HG03460 (cell line): ENCODE results near the gene COMMD3.
A peak's percentile ranks its signal among the peaks of the same experiment; 100 is the strongest.
"Not testable (repeated sequence)": the region's sequence is repeated elsewhere in the genome, so short reads cannot be mapped to it uniquely, and the experiment has no call there.

Experiments
- ATAC-seq: cut with Tn5 transposase; IDR thresholded peaks from one replicate; pipeline ENCODE4 v1.9.1; 2021; ENCODE audit not compliant: unreplicated experiment

Gene COMMD3

DNA sequence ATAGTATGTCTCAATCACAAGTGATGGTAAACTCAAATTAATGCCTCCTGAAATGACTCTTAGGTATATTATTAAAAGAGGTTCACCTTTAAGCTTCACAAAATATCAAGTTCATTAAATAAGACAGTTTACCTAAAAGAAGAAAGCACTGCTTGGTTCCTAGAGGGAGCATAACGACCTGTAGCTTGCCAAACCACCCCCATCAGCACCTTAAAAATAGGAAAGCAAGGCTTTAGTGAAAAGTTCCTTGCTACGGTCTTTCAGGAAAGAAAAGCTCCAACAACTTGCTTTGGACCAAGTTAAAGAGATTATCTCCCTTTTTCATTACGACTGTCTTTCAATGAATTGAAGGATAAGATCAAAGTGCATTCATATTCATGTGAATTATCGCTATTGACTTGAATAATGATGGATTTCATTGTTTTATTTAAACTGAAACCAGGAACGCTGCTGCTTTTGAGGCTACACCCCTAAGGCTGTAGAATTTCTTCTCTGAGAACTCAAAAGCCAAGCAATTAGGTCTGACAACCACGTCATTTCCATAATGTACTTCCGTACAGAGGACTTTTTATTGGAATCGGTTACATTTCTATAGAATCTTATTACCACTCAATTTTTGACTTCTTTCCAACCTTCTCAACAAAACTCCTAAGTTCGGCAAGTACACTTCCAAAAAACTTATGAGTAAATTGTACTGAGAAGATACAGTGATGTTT, 22.2 kb downstream of the COMMD3 start:
- ATAC-seq: no peak

GRCh38 chr10:22338931-22339330, 22.7 kb downstream of the COMMD3 start:
- ATAC-seq: no peak

- no peak for ATAC-seq
Observed at GRCh38 chr10:22339761-22340328, 23.7 kb downstream of the COMMD3 start.

DNA sequence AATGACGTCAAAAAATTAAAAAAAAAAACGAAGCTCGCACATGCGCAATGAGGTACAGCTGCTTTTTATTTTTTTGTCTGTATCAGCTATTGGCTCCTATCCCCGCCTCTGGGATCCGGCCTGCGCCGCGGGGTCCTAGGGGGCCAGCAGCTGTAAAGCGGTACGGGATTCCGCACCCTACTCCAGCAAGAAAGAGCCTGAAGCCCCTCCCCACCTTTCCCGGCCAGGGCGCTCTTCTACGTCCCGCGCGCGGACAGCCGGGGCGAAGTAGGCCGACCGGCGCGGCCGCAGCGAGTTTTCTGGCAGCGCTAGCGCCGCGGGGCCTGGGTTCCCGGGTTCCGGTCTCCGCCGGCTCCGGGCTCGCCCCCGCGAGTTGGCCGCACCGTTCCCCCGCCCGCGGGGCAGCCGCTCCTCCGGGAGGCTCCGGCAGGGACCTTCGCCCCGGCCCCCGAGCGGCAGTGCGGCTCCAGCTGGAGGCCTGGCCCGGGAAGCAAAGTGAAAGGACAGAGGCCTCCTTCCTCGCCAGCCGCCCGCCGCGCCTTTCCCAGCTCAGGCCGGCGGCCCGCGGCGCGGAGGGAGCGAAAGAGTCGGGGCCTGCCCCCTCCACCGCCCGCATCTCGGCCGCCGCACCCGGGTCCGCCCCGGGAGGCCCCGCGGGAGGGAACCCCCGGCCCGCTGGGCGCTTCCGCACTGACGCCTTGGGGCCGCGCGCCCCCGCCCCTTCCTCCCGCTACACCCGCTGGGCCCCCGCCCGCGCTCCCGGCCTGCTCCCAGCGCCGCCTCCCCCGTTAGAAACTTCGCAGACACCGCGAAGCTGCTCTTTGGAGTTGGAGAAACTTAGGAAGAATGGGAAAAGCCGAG, 24.4 kb downstream of the COMMD3 start:
- peak; percentile 43 for ATAC-seq

- ATAC-seq: peak; percentile 6
Observed at GRCh38 chr10:22341190-22341925, 25.2 kb downstream of the COMMD3 start.

DNA sequence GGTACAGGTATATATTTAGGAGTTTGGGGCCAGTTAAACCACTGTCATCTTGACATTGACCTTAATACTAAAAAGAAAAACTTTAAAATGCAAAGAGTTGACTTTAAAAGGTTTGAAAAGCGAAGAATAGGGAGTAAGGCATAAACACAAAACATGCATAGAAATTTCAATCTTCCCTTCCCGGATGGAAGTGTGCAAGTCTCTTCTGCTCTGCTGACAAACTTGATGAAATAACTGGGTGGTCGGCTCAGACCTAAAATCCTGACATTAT, 25.7 kb downstream of the COMMD3 start:
- ATAC-seq: no peak

GRCh38 chr10:22342421-22342820, 26.2 kb downstream of the COMMD3 start:
- no peak for ATAC-seq

DNA sequence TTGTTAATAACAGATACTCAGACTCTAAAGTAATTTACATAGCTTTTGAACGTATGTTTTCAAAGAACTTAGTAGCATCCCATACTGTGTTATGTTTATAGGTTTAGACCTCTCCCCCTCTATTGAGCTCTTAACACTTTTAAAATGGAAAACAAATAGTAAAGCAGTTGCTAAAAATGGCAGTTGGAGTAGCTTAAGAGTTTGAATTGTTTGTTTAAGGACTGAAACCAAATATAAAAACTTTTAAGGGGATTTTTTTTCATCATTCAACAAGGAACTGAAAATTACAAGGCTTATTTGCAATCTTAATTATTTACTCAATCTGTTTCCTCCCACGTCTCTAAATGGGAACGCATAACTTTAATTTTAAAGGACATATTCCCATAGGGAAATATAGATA, 27.5 kb downstream of the COMMD3 start:
- no peak for ATAC-seq

DNA sequence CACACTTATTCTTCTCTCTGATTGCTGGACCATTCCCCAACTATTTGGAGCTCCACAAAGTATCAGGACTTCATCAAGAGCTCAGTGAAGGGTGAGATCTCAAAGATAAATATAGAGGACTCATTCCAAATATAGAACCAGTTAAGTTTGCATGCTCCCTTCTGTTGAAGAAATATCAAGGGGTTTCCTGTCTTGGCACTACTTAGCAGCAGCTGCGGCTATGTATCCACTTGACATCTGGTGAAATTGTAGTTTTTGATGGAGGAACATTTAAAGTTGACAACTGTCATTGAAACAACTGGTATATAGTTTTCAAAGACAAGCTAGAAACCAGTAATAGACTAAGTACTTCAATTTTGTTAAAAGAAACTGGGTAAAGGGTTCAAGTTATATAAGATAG, 28.1 kb downstream of the COMMD3 start:
- ATAC-seq: no peak

DNA sequence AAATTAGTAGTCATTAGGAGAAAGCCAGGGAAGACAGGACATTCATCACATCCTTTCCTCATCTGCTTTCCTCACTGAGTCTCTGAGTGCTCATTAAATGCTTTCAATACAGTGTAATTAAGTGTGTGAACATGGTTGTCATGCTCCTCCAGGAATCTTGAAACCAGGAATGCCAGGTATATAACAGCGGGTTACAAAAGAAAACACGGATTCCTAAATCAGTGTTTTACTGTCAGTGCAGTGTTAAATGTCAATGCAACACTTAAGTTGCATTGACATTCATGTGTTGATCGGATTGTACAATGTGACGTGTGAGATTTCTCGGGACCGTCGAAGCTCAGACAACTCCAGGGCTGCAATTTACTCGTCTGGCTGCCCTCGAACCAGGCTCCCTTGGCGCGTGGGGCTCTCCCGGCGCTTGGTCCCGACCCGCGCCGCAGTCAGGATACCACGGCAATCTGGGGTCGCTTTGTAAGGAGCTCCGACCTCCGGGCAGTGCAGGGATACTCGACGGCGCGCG, 28.7 kb downstream of the COMMD3 start:
- ATAC-seq: no peak

GRCh38 chr10:22345301-22346095, 29.3 kb downstream of the COMMD3 start, which contains the start of gene SPAG6:
Gene SPAG6 (plus strand): TSS chr10:22345496. CDS start chr10:22345612, 116 bp downstream.
- ATAC-seq: no peak

- no peak for ATAC-seq
Observed at GRCh38 chr10:22346096-22346661, 30.0 kb downstream of the COMMD3 start.

- no peak for ATAC-seq
Observed at GRCh38 chr10:22349755-22350154, 33.6 kb downstream of the COMMD3 start.

GRCh38 chr10:22351131-22351703, 35.0 kb downstream of the COMMD3 start:
- no peak for ATAC-seq

- ATAC-seq: no peak
Observed at GRCh38 chr10:22356324-22356873, 40.2 kb downstream of the COMMD3 start.

GRCh38 chr10:22357770-22358169, 41.6 kb downstream of the COMMD3 start:
- not testable (repeated sequence) for ATAC-seq

- no peak for ATAC-seq
Observed at GRCh38 chr10:22363305-22363704, 47.1 kb downstream of the COMMD3 start.

DNA sequence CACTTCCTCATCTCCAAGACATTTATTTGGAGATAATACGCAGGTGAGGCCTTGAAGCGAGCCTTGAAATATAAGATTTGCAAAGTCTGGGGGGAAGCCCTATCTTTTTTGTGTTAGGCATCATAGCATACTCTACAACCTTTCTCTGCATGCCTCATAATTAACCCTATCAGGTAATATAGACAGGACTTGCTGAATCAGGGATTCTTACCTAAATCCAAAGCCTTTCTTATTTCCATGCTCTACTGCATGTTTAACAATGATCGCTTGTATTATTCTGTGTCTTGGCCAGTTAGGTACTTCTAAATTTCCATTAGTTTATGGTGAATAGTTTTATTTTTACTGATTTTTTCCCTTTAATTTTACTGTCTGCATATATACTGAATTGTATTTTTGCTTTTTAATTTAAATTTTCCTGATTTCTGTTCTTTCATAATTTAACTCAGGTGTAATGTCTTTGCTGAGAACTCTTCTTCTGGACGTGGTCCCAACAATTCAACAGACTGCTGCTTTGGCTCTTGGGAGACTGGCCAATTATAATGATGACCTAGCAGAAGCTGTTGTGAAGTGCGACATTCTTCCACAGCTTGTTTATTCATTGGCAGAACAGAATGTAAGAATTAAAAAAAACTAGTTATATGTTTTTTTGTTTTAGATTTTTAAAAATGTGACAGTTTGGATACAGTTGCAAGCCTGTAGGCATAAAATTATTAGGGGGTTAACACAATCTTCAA, 48.4 kb downstream of the COMMD3 start:
- no peak for ATAC-seq

GRCh38 chr10:22365233-22365632, 49.0 kb downstream of the COMMD3 start:
- peak; percentile 46 for ATAC-seq
